ENCODE results near the gene FERMT3.
"Not testable (repeated sequence)": the region's sequence is repeated elsewhere in the genome, so short reads cannot be mapped to it uniquely, and the experiment has no call there.

FERMT3 gene

GRCh38 chr11:64206457-64207255, at the start of gene FERMT3:
TSS of gene FERMT3 (plus strand) at chr11:64206721. CDS start at chr11:64207365, 644 bp downstream.
- peak in 12 of 42 donors; percentile 29 to 68 (median 55) for DNase-seq
- intact Hi-C loops (cut with DNase I), result no loop called here

- intact Hi-C loops (cut with DNase I), result loop anchor here (10.0 kb wide), 1 partner anchor 323 kb away; the partner anchor contains the start of gene MARK2
- no peak for DNase-seq
These were observed 48.7 kb upstream of the FERMT3 start for GRCh38 chr11:64157631-64158394.

GRCh38 chr11:64161037-64161436, 45.5 kb upstream of the FERMT3 start:
- DNase-seq, result no peak
- intact Hi-C loops (cut with DNase I), result no loop called here

- DNase-seq; intact Hi-C loops (cut with DNase I): not testable (repeated sequence)
These were observed 43.8 kb upstream of the FERMT3 start for GRCh38 chr11:64162769-64163168.

- no peak for DNase-seq
- intact Hi-C loops (cut with DNase I), result no loop called here
These were observed 42.6 kb upstream of the FERMT3 start for GRCh38 chr11:64163951-64164350.

- intact Hi-C loops (cut with DNase I), result no loop called here
- no peak for DNase-seq
These were observed 41.9 kb upstream of the FERMT3 start for GRCh38 chr11:64164392-64165312.

GRCh38 chr11:64165481-64165841, 41.1 kb upstream of the FERMT3 start:
- DNase-seq, result peak in 3 of 42 donors; percentile 12 to 42 (median 24)
- intact Hi-C loops (cut with DNase I), result no loop called here

- intact Hi-C loops (cut with DNase I), result no loop called here
- DNase-seq, result peak; percentile 67 to 94 (median 84)
These were observed 40.5 kb upstream of the FERMT3 start, which contains the start of gene MACROD1 for GRCh38 chr11:64165842-64166635. TSS of gene MACROD1 (minus strand) at chr11:64166113. CDS start at chr11:64165994, 119 bp downstream.

GRCh38 chr11:64170419-64170818, 36.1 kb upstream of the FERMT3 start:
- DNase-seq, result no peak
- intact Hi-C loops (cut with DNase I), result no loop called here

GRCh38 chr11:64173616-64174355, 32.7 kb upstream of the FERMT3 start:
- intact Hi-C loops (cut with DNase I), result no loop called here
- DNase-seq, result no peak

- no peak for DNase-seq
- intact Hi-C loops (cut with DNase I), result no loop called here
These were observed 29.8 kb upstream of the FERMT3 start for GRCh38 chr11:64176751-64177150.

GRCh38 chr11:64178203-64178602, 28.3 kb upstream of the FERMT3 start:
- intact Hi-C loops (cut with DNase I), result no loop called here
- DNase-seq, result no peak

- DNase-seq, result no peak
These were observed 27.4 kb upstream of the FERMT3 start for GRCh38 chr11:64178951-64179639.

GRCh38 chr11:64180891-64181290, 25.6 kb upstream of the FERMT3 start:
- intact Hi-C loops (cut with DNase I), result no loop called here
- DNase-seq, result peak in 2 of 42 donors; percentile 16 to 19

More at GRCh38 chr11:64178951-64179639, 27.4 kb upstream of the FERMT3 start:
- intact Hi-C loops (cut with DNase I), result no loop called here

- peak; percentile 88 to 98 (median 95) for DNase-seq
- intact Hi-C loops (cut with DNase I), result no loop called here
These were observed 24.8 kb upstream of the FERMT3 start for GRCh38 chr11:64181506-64182411.

- DNase-seq, result no peak
- intact Hi-C loops (cut with DNase I), result no loop called here
These were observed 22.6 kb upstream of the FERMT3 start for GRCh38 chr11:64183890-64184289.

Measured in head of caudate nucleus (tissue), 42 donors.